Erythroblast (primary cell): ENCODE results near the gene RFX5.

Experiments used
- DNase-seq, 2 experiments: peaks; one replicate each; lab custom pipeline; 2025; lab: John Stamatoyannopoulos, UW
- GATA1 ChIP-seq: IDR thresholded peaks from 2 replicates; pipeline ENCODE4 v1.6.1; 2011; ENCODE audit warnings: low read depth, mild to moderate bottlenecking, control low read depth, low read length, moderate library complexity
- POLR2A ChIP-seq: IDR thresholded peaks from 2 replicates; pipeline ENCODE4 v1.6.1; 2011; ENCODE audit warnings: mild to moderate bottlenecking, low read length

The RFX5 gene

DNA sequence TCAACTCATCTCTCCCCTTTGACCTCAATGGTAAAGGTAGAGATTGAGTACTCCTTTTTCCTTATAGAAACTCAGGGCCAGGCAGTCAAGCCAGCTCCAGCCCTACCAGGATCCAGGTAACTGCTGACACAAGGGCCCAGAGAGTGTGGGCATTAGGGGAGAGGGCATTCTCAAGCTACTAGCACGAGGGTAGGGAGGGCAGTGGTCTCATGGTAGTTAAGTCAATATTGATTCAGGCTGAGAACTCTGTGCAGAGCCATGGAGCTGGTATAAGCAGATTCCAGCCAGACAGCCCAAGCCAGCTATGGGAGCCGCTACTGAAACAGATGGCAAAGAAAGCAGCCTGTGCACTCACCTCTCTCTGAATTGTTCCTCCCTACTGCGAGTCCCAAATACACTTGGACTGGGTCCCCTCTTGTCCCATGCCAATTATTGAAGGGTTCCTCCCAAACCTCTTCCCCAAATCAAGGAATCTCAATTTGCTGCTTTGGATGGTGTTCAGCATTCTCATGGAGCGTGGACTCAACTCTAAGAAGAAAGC lies 22.6 kb downstream of the RFX5 start:
- TF ChIP-seq GATA1: no peak
- TF ChIP-seq POLR2A: no peak
- no peak for DNase-seq

- TF ChIP-seq POLR2A: no peak
- TF ChIP-seq GATA1: no peak
- no peak for DNase-seq
Measured at GRCh38 chr1:151318975-151319374, 28.1 kb downstream of the RFX5 start.

DNA sequence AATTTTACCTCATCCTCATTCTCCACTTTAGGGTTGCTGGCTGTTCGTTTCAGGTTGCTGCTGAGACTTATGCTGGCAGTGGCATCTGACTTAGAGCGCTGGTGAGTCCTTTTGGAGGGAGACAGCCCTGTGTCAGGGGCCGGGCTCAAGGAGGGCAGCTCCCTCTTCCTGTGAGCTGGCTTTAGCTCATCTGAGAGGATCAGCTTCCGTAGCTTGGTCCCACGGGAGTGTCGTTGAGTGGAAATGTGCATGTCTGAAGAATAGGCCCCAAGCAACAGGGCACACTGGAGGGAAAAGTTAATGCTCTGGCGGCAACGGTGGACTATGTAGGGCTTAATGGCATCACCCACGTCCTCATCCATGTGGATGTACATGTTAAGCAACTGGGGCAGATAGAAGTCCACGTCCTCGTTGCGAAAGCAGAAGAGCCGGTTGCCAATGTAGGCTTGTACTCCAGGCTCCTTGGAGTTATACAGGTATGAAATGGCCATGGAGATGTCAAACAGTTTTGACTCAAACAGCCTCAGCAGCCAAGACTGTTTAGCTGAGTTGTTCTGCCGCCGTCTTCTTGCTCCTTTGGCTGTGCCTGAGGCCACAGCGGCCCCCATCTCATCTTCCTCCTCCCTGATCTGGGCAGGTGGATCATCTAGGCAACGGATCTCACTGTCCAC lies 31.4 kb downstream of the RFX5 start:
- TF ChIP-seq POLR2A (no peak), GATA1 (no peak)
- no peak for DNase-seq

GRCh38 chr1:151314137-151314875 lies 32.7 kb downstream of the RFX5 start:
- TF ChIP-seq POLR2A: no peak
- TF ChIP-seq GATA1: no peak
- DNase-seq: peak in 1 of 2 experiments; percentile 28

DNA sequence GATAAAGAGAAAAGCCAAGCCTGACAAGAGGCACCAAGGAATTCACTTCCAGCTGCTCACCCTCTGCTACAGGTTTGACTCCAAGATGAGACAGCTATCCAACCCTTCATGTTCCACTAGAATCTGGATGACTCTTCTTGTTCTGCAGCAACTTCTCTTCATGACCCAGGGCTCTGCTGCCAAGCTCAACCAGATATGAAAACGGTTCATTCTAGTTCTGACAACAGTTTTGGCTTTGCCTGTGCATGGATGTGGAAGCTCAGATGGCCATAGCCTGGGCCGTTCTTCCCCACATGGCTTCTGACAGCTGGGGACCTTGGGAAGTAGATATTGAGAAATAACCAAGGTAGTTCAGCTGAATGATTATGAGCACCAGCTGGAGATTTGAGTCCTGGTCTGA lies 33.6 kb downstream of the RFX5 start:
- no peak for TF ChIP-seq GATA1
- TF ChIP-seq POLR2A: no peak
- DNase-seq: peak in 1 of 2 experiments; percentile 46

- TF ChIP-seq POLR2A (no peak), GATA1 (no peak)
Measured at GRCh38 chr1:151312826-151313225, 34.2 kb downstream of the RFX5 start.

GRCh38 chr1:151312411-151312810 lies 34.6 kb downstream of the RFX5 start:
- TF ChIP-seq GATA1 (no peak), POLR2A (no peak)
- DNase-seq: peak in 1 of 2 experiments; percentile 59

More at GRCh38 chr1:151312826-151313225, 34.2 kb downstream of the RFX5 start:
- no peak for DNase-seq

DNA sequence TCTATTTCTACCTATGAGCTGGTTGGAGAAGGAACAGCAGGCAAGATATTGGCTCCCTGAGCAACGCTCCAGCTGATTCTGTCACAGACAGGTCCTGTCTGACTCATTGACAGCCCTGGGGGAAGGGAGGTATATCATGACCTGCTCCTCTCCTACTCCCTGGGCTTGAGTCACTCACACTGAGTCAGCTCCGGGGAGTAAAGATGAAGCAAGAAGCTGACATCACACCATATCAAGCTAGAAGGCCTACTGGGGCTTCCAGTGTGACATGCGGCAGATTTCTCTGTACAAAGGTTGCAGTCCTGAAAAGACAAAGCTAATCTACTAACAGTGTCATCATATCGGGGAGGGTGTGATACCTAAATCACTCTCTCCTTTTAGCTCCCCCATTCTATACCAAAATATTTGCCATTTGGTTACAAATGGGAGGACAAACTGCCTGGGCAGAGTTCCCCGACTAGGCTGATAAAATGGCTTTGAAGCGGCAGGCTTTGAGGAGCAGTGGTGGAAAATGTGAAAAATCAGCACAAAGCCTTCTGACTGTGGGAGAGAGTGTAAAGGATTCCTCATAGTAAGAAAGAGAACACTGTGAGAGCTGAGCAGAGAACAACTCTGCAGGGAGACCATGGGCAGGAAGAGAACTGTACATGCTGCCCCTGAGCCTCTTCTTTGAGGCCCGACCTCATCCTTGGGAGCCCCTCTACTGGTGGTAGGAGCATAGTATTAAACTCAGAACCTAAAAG lies 35.3 kb downstream of the RFX5 start:
- TF ChIP-seq GATA1 (no peak), POLR2A (peak; percentile 26)
- peak; percentile 94 to 97 for DNase-seq

DNA sequence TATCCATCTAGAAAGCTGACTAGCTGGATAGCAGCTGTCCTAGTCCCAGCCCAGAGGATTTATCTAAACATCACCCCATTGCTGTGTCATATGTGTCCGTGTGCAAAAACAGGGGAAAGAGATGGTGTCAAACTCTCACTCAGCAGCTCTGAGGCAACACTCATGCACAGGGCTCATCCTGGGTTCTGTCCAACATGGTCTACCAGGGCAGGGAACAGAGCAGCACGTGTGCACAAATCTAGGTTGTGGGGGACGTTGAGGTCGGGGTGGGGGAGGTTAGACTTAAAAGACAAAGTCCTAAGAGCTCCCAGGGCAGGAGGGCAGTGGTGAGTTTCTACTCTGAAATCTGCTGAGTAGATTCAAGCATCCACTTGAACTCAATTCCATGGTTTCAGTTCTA lies 36.0 kb downstream of the RFX5 start:
- peak; percentile 73 to 88 for DNase-seq
- no peak for TF ChIP-seq POLR2A
- TF ChIP-seq GATA1: no peak

DNA sequence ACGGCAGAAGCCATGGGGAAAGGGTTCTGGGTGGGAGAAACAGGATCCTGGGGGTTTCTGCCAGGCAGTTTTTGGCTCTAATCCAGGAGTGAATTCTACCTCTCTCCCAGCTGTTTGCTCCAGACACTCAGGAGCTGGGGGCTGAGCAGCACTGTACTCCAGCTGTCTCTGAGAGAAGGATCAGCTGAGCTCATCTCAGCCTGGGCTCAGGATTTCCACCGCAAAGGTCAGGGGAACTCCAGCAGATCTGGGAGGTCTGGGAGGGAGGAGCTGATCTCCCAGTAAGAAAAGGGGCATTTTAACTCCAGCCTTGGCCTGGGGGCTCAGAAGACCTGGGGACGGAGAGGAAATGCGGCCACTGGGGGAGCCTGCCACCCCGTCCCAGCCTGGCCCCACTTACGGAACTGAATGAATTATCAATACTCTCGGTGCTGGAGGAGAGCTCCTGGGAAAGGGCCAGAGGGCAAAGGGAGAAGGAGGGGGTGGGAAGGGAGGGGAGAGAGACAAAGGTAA lies 37.2 kb downstream of the RFX5 start:
- TF ChIP-seq POLR2A (no peak), GATA1 (no peak)
- DNase-seq: no peak

GRCh38 chr1:151294742-151295462 lies 52.1 kb downstream of the RFX5 start:
- TF ChIP-seq GATA1: no peak
- TF ChIP-seq POLR2A: no peak
- no peak for DNase-seq

DNA sequence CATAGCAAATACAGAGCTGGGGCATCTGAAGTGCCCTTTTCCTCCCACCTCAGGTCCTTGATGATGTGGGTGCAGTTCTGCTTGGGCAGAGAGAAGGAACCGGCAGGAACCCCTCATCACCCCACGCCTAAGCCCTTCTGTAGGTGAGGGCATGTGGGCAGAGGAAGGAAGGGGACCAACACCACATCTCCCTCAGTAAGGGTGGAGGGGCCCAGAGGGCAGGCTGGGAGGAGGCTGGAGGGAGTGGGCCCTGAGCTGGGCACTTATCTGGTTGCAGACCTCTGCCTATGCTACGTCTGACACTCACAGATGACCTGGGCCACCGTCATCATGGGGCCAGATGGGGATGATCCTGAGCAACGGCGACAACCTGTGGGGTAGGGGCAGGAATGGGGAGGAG lies 54.0 kb downstream of the RFX5 start:
- TF ChIP-seq GATA1: no peak
- peak; percentile 33 for TF ChIP-seq POLR2A
- no peak for DNase-seq

DNA sequence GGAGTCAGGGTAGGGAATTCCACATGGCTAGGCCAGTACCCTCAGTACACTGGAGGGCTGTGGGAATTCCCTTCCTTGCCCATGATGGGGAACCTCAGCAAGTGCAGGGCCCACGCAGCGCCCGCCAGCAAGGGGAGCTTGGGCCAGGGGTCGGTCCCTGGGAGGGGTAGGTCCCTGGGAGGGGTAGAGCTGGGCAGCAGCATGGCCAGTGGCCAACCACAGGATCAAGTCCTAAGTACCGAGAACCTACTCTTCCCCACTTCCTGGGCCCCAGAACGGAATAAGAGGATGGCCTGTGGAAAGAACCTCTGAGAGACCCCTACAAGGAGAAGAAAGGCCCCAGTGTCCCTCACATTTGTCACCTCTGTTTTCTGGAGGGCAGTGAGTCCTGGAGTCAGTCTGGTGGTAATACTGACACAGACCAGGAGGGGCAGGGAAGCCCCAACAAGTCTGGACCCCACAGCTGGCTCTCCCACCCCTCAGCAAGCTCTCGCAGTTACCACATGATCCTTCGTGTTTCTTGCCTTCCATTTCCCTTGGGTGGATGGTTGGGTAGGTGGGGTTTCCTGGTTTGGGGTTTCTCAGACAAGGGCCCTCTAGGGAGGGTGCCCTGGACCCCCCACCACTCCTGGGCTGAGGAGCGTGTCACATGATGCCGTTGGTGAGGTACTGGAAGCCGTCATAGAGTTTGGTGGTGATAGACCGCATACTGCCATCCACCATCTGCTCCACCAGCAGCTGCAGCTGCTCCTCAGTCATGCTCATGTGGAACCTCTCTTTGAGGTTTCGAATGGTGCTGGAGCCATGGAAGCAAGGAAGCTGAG lies 54.6 kb downstream of the RFX5 start:
- TF ChIP-seq POLR2A (peak; percentile 43), GATA1 (no peak)
- no peak for DNase-seq
